Neural cell (in vitro differentiated cells): ENCODE results near the gene DLG5. TPM values are rescaled to one million over a fixed set of nuclear protein-coding genes. Genes with fewer than 3 reads are reported as not detected.

Source experiments
- H2AFZ ChIP-seq: fragments of 200-600, 300-800 bp; sonication (generic), shearing (Covaris generic); 2 replicates; pipeline ENCODE4 v1.6.0; 2014; ENCODE audit warnings: low read depth, mild to moderate bottlenecking, antibody characterized with exemption, low read length, moderate library complexity
- H3F3A ChIP-seq: fragments of 200-600 bp; shearing (Covaris generic); 2 replicates; pipeline ENCODE4 v1.6.1; 2016; ENCODE audit warnings: mild to moderate bottlenecking, moderate library complexity, mixed read lengths, antibody characterized with exemption, low read length; ENCODE audit not compliant: insufficient read depth, poor library complexity, severe bottlenecking
- H3K27ac ChIP-seq: fragments of 200-600, 300-800 bp; sonication (generic), shearing (Covaris generic); 2 replicates; pipeline ENCODE4 v1.5.1; 2014; ENCODE audit warnings: mild to moderate bottlenecking, low read length, moderate library complexity
- H3K27me3 ChIP-seq: fragments of 300-800, 200-600 bp; sonication (generic), shearing (Covaris generic); 2 replicates; pipeline ENCODE4 v1.6.0; 2014; ENCODE audit warnings: mild to moderate bottlenecking, low read depth, low read length, moderate library complexity; ENCODE audit not compliant: insufficient read depth
- H3K36me3 ChIP-seq: fragments of 300-800, 200-600 bp; sonication (generic), shearing (Covaris generic); 2 replicates; pipeline ENCODE4 v1.5.1; 2014; ENCODE audit warnings: mild to moderate bottlenecking, antibody characterized with exemption, low read length, moderate library complexity; ENCODE audit not compliant: insufficient read depth
- H3K4me2 ChIP-seq: fragments of 300-800, 200-600 bp; sonication (generic), shearing (Covaris generic); 2 replicates; pipeline ENCODE4 v1.6.0; 2014; ENCODE audit warnings: mild to moderate bottlenecking, low read length
- H3K4me3 ChIP-seq: fragments of 300-800, 200-600 bp; sonication (generic), shearing (Covaris generic); 2 replicates; pipeline ENCODE4 v1.5.1; 2014; ENCODE audit warnings: mild to moderate bottlenecking, low read length, moderate library complexity
- H3K79me2 ChIP-seq: fragments of 200-600 bp; shearing (Covaris generic); replicated peaks from 2 replicates; pipeline ENCODE4 v1.6.0; 2014; ENCODE audit warnings: mild to moderate bottlenecking, low read length, moderate library complexity; ENCODE audit not compliant: insufficient read depth
- H3K9ac ChIP-seq: fragments of 300-800, 200-600 bp; sonication (generic), shearing (Covaris generic); 2 replicates; pipeline ENCODE4 v1.6.1; 2016; ENCODE audit warnings: mild to moderate bottlenecking, low read length, mixed read lengths
- H3K9me2 ChIP-seq: fragments of 200-600 bp; shearing (Covaris generic); 2 replicates; pipeline ENCODE4 v1.6.1; 2016; ENCODE audit warnings: mild to moderate bottlenecking, low read length, mixed read lengths; ENCODE audit not compliant: insufficient read depth
- H3K9me3 ChIP-seq: fragments of 200-600, 300-800 bp; sonication (generic), shearing (Covaris generic); 2 replicates; pipeline ENCODE4 v1.6.1; 2016; ENCODE audit warnings: mild to moderate bottlenecking, mixed run types, low read length, moderate library complexity, mixed read lengths
- H4K20me1 ChIP-seq: fragments of 200-600 bp; shearing (Covaris generic); 2 replicates; pipeline ENCODE4 v1.6.1; 2016; ENCODE audit warnings: mild to moderate bottlenecking, mixed run types; ENCODE audit not compliant: insufficient read depth
- EP300 ChIP-seq: fragments of 450-650 bp; conservative IDR thresholded peaks from 2 replicates; pipeline ENCODE4 v1.6.1; 2014; ENCODE audit warnings: antibody characterized with exemption, mild to moderate bottlenecking, moderate library complexity; ENCODE audit not compliant: poor library complexity, severe bottlenecking
- EZH2 ChIP-seq: fragments of 200-600, 300-800 bp; shearing (Covaris generic), sonication (generic); IDR thresholded peaks from 2 replicates; pipeline ENCODE4 v1.6.1; 2014; ENCODE audit warnings: antibody characterized with exemption, low read length, borderline replicate concordance, mild to moderate bottlenecking; ENCODE audit not compliant: insufficient read depth, poor library complexity, severe bottlenecking
- MXI1 ChIP-seq: fragments of 450-650 bp; conservative IDR thresholded peaks from 2 replicates; pipeline ENCODE4 v1.6.1; 2014; ENCODE audit warnings: antibody characterized with exemption, mild to moderate bottlenecking; ENCODE audit not compliant: poor library complexity, severe bottlenecking
- POLR2AphosphoS5 ChIP-seq: IDR thresholded peaks from 2 replicates; pipeline ENCODE4 v1.6.1; 2012
- RAD21 ChIP-seq: fragments of 450-650 bp; conservative IDR thresholded peaks from 2 replicates; pipeline ENCODE4 v1.6.1; 2014; ENCODE audit warnings: antibody characterized with exemption, mild to moderate bottlenecking, moderate library complexity
- REST ChIP-seq: IDR thresholded peaks from 2 replicates; pipeline ENCODE4 v1.6.1; 2012; ENCODE audit warnings: borderline replicate concordance
- SMC3 ChIP-seq: fragments of 450-650 bp; conservative IDR thresholded peaks from 2 replicates; pipeline ENCODE4 v1.6.1; 2014; ENCODE audit warnings: antibody characterized with exemption, mild to moderate bottlenecking, moderate library complexity; ENCODE audit not compliant: poor library complexity
- TAF1 ChIP-seq: IDR thresholded peaks from 2 replicates; pipeline ENCODE4 v1.6.1; 2012; ENCODE audit warnings: low read depth
- polyA plus RNA-seq: library from polyadenylated mRNA; depleted of rRNA; stranded (reverse); fragments of >200 nt; gene quantifications from 2 replicates; pipeline ENCODE4 v1.2.3, GENCODE V29; 2014
- TF ChIP-seq, protein P1 (sequence below): fragments of 450-650 bp; IDR thresholded peaks from 2 replicates; pipeline ENCODE4 v1.5.1; 2014; ENCODE audit warnings: antibody characterized with exemption, mild to moderate bottlenecking, moderate library complexity; ENCODE audit not compliant: poor library complexity, severe bottlenecking

Gene DLG5
- polyA plus RNA-seq, 1 donor from 2014 or later = 72.9 TPM

- H3K4me3 ChIP-seq = no peak overlapping the region
- no peak overlapping the region for H3K4me2 ChIP-seq
- TF ChIP-seq REST (no peak), TAF1 (no peak), SMC3 (no peak), EZH2 (no peak), RAD21 (no peak), EP300 (no peak), POLR2AphosphoS5 (no peak), MXI1 (no peak)
- TF ChIP-seq, protein P1, sequence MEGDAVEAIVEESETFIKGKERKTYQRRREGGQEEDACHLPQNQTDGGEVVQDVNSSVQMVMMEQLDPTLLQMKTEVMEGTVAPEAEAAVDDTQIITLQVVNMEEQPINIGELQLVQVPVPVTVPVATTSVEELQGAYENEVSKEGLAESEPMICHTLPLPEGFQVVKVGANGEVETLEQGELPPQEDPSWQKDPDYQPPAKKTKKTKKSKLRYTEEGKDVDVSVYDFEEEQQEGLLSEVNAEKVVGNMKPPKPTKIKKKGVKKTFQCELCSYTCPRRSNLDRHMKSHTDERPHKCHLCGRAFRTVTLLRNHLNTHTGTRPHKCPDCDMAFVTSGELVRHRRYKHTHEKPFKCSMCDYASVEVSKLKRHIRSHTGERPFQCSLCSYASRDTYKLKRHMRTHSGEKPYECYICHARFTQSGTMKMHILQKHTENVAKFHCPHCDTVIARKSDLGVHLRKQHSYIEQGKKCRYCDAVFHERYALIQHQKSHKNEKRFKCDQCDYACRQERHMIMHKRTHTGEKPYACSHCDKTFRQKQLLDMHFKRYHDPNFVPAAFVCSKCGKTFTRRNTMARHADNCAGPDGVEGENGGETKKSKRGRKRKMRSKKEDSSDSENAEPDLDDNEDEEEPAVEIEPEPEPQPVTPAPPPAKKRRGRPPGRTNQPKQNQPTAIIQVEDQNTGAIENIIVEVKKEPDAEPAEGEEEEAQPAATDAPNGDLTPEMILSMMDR = no peak
- peaks cover 81% of the 10 kb centered on the region for H3K79me2 ChIP-seq
- H2AFZ ChIP-seq = no peak overlapping the region
- H3F3A ChIP-seq = no peaks in the 10 kb centered on the region
- no peak overlapping the region for H3K27ac ChIP-seq
- H3K27me3 ChIP-seq = no peaks in the 10 kb centered on the region
- H3K9me3 ChIP-seq = no peaks in the 10 kb centered on the region
- H3K9me2 ChIP-seq = no peaks in the 10 kb centered on the region
- H4K20me1 ChIP-seq = no peaks in the 10 kb centered on the region
- H3K9ac ChIP-seq = no peak overlapping the region
- no peaks in the 10 kb centered on the region for H3K36me3 ChIP-seq
Measured at GRCh38 chr10:77909749-77910375, 16.7 kb downstream of the DLG5 start.

DNA sequence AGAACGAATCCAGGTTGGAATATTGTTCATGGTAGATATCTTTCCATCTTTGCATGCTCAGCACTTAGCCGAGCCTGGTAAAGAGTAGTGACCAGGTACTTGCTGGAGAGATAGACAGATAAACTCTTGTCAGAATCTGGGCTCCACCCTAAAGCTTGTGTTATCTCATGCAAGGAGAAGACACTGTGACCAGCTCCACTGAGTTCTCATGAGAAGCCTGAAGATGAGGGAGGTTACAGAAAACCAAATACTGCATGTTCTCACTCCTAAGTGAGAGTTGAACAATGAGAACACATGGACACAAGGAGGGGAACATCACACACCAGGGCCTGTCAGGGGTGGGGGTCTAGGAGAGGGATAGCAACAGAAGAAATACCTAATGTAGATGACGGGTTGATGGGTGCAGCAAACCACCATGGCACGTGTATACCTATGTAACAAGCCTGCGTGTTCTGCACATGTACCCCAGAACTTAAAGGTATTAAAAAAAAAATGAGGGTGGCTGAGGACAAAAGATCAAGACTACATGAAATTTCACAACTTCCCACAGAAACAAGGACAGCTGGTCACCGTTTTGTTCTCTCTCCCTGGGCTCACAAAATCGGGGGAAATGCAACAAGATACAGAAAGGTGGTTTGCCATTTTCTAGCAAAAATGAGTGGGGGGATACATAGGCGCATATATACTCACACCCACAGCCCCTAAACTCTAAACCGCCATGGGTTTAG is 17.4 kb downstream of the DLG5 start:
- Histone ChIP-seq H3K36me3 (no peaks in the 10 kb centered on the region), H3K79me2 (peaks cover 75% of the 10 kb centered on the region), H4K20me1 (no peaks in the 10 kb centered on the region), H3K27me3 (no peaks in the 10 kb centered on the region), H3K9me3 (no peaks in the 10 kb centered on the region), H3K27ac (no peak overlapping the region), H3F3A (no peaks in the 10 kb centered on the region), H3K9me2 (no peaks in the 10 kb centered on the region), H3K4me2 (no peak overlapping the region), H3K9ac (no peak overlapping the region), H2AFZ (no peak overlapping the region), H3K4me3 (no peak overlapping the region)
- TF ChIP-seq, protein P1 = no peak
- TF ChIP-seq MXI1 = no peak
- TF ChIP-seq SMC3 = no peak
- no peak for TF ChIP-seq POLR2AphosphoS5
- TF ChIP-seq REST = no peak
- TF ChIP-seq EZH2 = no peak
- TF ChIP-seq EP300 = no peak
- TF ChIP-seq RAD21 = no peak
- no peak for TF ChIP-seq TAF1
